Prostate gland (tissue), 2 donors: ENCODE data around the gene ZNF490.

Experiments used
- POLR2A ChIP-seq: fragments of 450-650 bp; IDR thresholded peaks from one replicate; pipeline ENCODE4 v1.6.1; 2016; ENCODE audit warnings: antibody characterized with exemption, mild to moderate bottlenecking
- TF ChIP-seq, protein P1 (sequence below), 4 experiments: fragments of 200-600 bp in 2 of 4; fragments of 450-650 bp in 2 of 4; sonication (generic) in 2 of 4; IDR thresholded peaks; 1 replicate in 3 of 4; 2 replicates in 1 of 4; pipeline ENCODE4 v1.5.1; 2016 to 2019; ENCODE audit warnings: antibody characterized with exemption in 4 of 4, mild to moderate bottlenecking in 2 of 4, moderate library complexity in 2 of 4

DNA sequence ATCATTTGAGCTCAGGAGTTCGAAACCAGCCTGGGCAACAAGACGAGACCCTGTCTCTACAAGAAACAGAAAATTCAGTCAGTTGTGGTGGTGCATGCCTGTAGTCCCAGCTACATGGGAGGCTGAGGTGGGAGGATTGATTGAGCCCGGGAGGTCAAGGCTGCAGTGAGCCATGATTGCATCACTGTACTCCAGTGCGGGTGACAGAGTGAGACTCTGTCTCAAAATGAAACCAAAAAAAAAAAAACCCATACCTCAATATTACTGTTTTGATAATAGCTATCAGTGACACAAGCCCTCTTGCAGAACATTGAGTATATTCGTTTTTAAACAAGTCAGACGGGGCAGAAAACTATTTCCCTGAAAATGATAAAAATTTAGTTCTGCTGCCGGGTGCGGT, 16.3 kb upstream of the ZNF490 start:
- TF ChIP-seq, protein P1, sequence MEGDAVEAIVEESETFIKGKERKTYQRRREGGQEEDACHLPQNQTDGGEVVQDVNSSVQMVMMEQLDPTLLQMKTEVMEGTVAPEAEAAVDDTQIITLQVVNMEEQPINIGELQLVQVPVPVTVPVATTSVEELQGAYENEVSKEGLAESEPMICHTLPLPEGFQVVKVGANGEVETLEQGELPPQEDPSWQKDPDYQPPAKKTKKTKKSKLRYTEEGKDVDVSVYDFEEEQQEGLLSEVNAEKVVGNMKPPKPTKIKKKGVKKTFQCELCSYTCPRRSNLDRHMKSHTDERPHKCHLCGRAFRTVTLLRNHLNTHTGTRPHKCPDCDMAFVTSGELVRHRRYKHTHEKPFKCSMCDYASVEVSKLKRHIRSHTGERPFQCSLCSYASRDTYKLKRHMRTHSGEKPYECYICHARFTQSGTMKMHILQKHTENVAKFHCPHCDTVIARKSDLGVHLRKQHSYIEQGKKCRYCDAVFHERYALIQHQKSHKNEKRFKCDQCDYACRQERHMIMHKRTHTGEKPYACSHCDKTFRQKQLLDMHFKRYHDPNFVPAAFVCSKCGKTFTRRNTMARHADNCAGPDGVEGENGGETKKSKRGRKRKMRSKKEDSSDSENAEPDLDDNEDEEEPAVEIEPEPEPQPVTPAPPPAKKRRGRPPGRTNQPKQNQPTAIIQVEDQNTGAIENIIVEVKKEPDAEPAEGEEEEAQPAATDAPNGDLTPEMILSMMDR (IDR thresholded peaks at IDR 0.05), result no peak
- no peak for TF ChIP-seq POLR2A
